Heart left ventricle (tissue), 13 donors: ENCODE results near the gene WWOX.

ENCODE experiments used
- CTCF ChIP-seq, 12 donors: fragments of 200-600 bp; sonication (generic) in 4 of 12; IDR thresholded peaks; one replicate each; pipeline versions ENCODE4 v1.5.0 to v1.8.0; 2018 to 2022; ENCODE audit warnings: antibody characterized with exemption in 12 of 12, mild to moderate bottlenecking in 5 of 12
- POLR2A ChIP-seq, 2 donors: fragments of 450-650 bp; IDR thresholded peaks; one replicate each; pipeline ENCODE4 v1.6.1; 2017; ENCODE audit warnings: antibody characterized with exemption in 2 of 2, mild to moderate bottlenecking in 2 of 2, moderate library complexity in 2 of 2
- donor health status: ischemic (EF 13 %, LVEDD 7.1; RV severe dilation, severe dysfunction).
- donor health status: DM: no; HTN: yes; CAD: no.
- donor health status: DM: no; HTN: no; CAD: no.
- donor health status: ischemic (EF 25% LVEDD 6.9; RV normal size, moderate dysfunction).
- donor health status: ischemic (EF 25% LVEDD 5.7; RV mildly dilated, moderate dysfunction).
- donor health status: ischemic (EF 35%, LVEDD 5.7; RV mildly dilated, moderate dysfunction).
- donor health status: nonischemic (EF 11% LVEDD 7.7; RV severe dilation, severe dysfunction).
- donor health status: DM: yes; HTN: yes; CAD: no.
- donor health status: PGD.
- donor health status: ischemic (EF 29% LVEDD 5.4; RV normal size, mild dysfunction).
- donor health status: nonischemic (EF 23%, LVEDD 6.1; RV moderate dilation, normal function).

DNA sequence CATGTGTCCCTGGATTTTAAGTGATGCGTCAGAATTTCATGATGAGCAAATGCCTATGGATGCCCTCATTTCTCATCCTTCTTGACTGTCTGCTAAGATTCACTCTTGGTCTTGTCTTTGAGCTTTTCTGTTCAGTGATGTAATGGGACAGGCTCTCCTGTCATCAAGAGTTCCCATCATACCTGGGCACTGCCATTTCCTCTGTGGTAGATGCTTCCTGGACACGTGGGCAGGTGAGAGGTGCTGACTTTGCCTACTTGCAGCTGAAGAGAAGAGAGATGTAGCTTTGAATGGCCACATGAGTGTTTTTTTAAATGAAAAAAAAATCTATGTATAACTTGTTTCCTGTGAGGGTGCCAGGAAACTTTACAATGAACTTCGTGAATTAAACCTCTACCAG lies 943.4 kb downstream of the WWOX start:
- no peak for TF ChIP-seq CTCF (IDR thresholded peaks at IDR 0.05)
- TF ChIP-seq POLR2A (IDR thresholded peaks at IDR 0.05): no peak
